ENCODE results near the gene TRIP11.

The TRIP11 gene

GRCh38 chr14:92010644-92011043 lies 29.2 kb downstream of the TRIP11 start:
- no peak for DNase-seq (ENCODE audit: low read depth)

- DNase-seq (ENCODE audit: low read depth): no peak
These were observed 30.3 kb downstream of the TRIP11 start for GRCh38 chr14:92009604-92010003.

GRCh38 chr14:92005019-92005418 lies 34.8 kb downstream of the TRIP11 start:
- no peak for DNase-seq (ENCODE audit: low read depth)

GRCh38 chr14:92004062-92004461 lies 35.8 kb downstream of the TRIP11 start:
- no peak for DNase-seq (ENCODE audit: low read depth)

GRCh38 chr14:91998667-91999570 lies 40.9 kb downstream of the TRIP11 start:
- no peak for DNase-seq (ENCODE audit: low read depth)

- no peak for DNase-seq (ENCODE audit: low read depth)
These were observed 42.4 kb downstream of the TRIP11 start for GRCh38 chr14:91997492-91997891.

GRCh38 chr14:91996948-91997371 lies 42.9 kb downstream of the TRIP11 start:
- no peak for DNase-seq (ENCODE audit: low read depth)

GRCh38 chr14:91987192-91987591 lies 52.7 kb downstream of the TRIP11 start:
- no peak for DNase-seq (ENCODE audit: low read depth)

- DNase-seq (ENCODE audit: low read depth): no peak
These were observed 54.2 kb downstream of the TRIP11 start for GRCh38 chr14:91985521-91986255.

- DNase-seq (ENCODE audit: low read depth): no peak
These were observed 54.9 kb downstream of the TRIP11 start for GRCh38 chr14:91985008-91985407.

GRCh38 chr14:91983588-91983987 lies 56.3 kb downstream of the TRIP11 start:
- DNase-seq (ENCODE audit: low read depth): no peak

GRCh38 chr14:91980157-91980556 lies 59.7 kb downstream of the TRIP11 start:
- DNase-seq (ENCODE audit: low read depth): no peak

GRCh38 chr14:91977884-91978283 lies 62.0 kb downstream of the TRIP11 start:
- no peak for DNase-seq (ENCODE audit: low read depth)

GRCh38 chr14:91975763-91976162 lies 64.1 kb downstream of the TRIP11 start:
- no peak for DNase-seq (ENCODE audit: low read depth)

GRCh38 chr14:91971188-91971778 lies 68.6 kb downstream of the TRIP11 start:
- DNase-seq (ENCODE audit: low read depth): no peak

- peak; percentile 17 for DNase-seq (ENCODE audit: low read depth)
These were observed 71.6 kb downstream of the TRIP11 start for GRCh38 chr14:91968280-91968679.

- DNase-seq (ENCODE audit: low read depth): no peak
These were observed 75.1 kb downstream of the TRIP11 start for GRCh38 chr14:91964724-91965123.

GRCh38 chr14:91964011-91964410 lies 75.8 kb downstream of the TRIP11 start:
- DNase-seq (ENCODE audit: low read depth): no peak

- DNase-seq (ENCODE audit: low read depth): no peak
These were observed 76.4 kb downstream of the TRIP11 start for GRCh38 chr14:91963465-91963864.

GRCh38 chr14:91961297-91962220 lies 78.3 kb downstream of the TRIP11 start:
- no peak for DNase-seq (ENCODE audit: low read depth)

GRCh38 chr14:91957876-91958313 lies 82.0 kb downstream of the TRIP11 start:
- DNase-seq (ENCODE audit: low read depth): no peak

- no peak for DNase-seq (ENCODE audit: low read depth)
These were observed 83.2 kb downstream of the TRIP11 start for GRCh38 chr14:91956616-91957015.

Data from stimulated activated CD8-positive, alpha-beta memory T cell treated with anti-CD3 and anti-CD28 coated beads, Interleukin-12 subunit alpha, Interleukin-12 subunit beta, amount 100 ng/mL, for 1 hour (primary cell).